ENCODE results near the gene TEX13C. TPM values are rescaled to one million over a fixed set of nuclear protein-coding genes. Genes with fewer than 3 reads are reported as not detected.
A peak's percentile ranks its signal among the peaks of the same experiment; 100 is the strongest.

Gene TEX13C
- total and polyA plus RNA-seq, 2 experiments from 2014 or later = not detected

DNA sequence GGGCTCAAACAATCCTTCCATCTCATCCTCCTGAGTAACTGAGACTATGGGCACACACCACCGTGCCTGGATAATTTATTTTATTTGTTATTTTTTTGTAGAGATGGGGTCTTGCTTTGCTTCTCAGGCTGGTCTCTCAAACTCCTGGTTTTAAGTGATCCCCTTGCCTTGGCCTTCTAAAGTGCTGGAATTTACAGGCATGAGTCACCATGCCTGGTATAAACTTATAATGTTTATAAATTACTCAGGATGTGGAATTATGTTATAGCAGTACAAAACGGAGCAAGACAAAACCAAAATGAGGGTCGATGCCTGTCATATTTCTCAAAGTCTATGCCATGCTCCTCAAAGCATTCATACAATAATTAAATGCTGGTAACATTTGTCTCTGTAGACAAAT, 29.8 kb upstream of the TEX13C start:
- no peak overlapping the region for H3K9ac ChIP-seq
- no peak overlapping the region for H3K4me3 ChIP-seq
- in situ Hi-C loops (cut with MboI) = no loop called here
- no peak overlapping the region for H2AFZ ChIP-seq
- 17 to 22% methylated on average over 3 of the region's 3 CpGs for WGBS, 2 experiments (ENCODE audit: low coverage in 1 of 2, low lambda C conversion rate in 2 of 2, missing lambda C conversion rate in 2 of 2)
- no peak overlapping the region for H3K27ac ChIP-seq
- no peaks in the 10 kb centered on the region for H3K4me1 ChIP-seq (ENCODE audit: insufficient read depth)
- DNase-seq = peak; percentile 1
- no peaks in the 10 kb centered on the region for H3K79me2 ChIP-seq (ENCODE audit: insufficient read depth)
- H3K9me3 ChIP-seq (ENCODE audit: low read depth) = no peaks in the 10 kb centered on the region
- H3K27me3 ChIP-seq (replicated peaks; ENCODE audit: insufficient read depth) = no peaks in the 10 kb centered on the region
- no peaks in the 10 kb centered on the region for H3K36me3 ChIP-seq (ENCODE audit: low read depth)
- H3F3A ChIP-seq (ENCODE audit: insufficient read depth) = no peaks in the 10 kb centered on the region
- no peaks in the 10 kb centered on the region for H4K20me1 ChIP-seq (ENCODE audit: insufficient read depth)
- no peaks in the 10 kb centered on the region for H3K9me2 ChIP-seq (ENCODE audit: insufficient read depth)
- H3K4me2 ChIP-seq (ENCODE audit: unreplicated experiment) = no peak overlapping the region
- TF ChIP-seq EZH2 (IDR thresholded peaks at IDR 0.05; ENCODE audit: insufficient read depth, poor library complexity, severe bottlenecking) (no peak), EZH2phosphoT487 (IDR thresholded peaks at IDR 0.05; ENCODE audit: insufficient read depth, low read depth) (no peak)

DNA sequence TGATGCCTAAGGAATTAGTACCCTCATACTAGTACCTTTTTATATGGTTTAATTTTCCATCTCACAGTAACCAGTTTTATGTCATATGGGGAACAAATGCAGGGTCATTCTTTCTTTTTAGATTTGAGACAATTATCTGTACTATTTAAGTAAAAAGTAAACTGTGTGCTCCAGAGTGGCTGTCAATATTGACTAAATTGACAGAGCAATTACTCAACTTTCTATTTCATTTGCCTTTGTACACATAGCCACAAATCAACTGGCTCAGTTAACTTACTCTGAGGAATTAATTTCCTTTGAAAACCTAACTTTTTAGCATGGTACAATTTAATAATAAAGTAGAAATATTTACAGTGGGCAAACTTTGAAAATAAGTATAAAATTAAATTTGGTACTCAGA, 28.5 kb upstream of the TEX13C start:
- no peak overlapping the region for H3K4me3 ChIP-seq
- H3K27me3 ChIP-seq (replicated peaks; ENCODE audit: insufficient read depth) = no peaks in the 10 kb centered on the region
- no peak for DNase-seq
- H3K4me2 ChIP-seq (ENCODE audit: unreplicated experiment) = no peak overlapping the region
- no peaks in the 10 kb centered on the region for H3K9me2 ChIP-seq (ENCODE audit: insufficient read depth)
- H2AFZ ChIP-seq = no peak overlapping the region
- TF ChIP-seq EZH2phosphoT487 (IDR thresholded peaks at IDR 0.05; ENCODE audit: insufficient read depth, low read depth) = no peak
- TF ChIP-seq EZH2 (IDR thresholded peaks at IDR 0.05; ENCODE audit: insufficient read depth, poor library complexity, severe bottlenecking) = no peak
- H3K36me3 ChIP-seq (ENCODE audit: low read depth) = no peaks in the 10 kb centered on the region
- H3F3A ChIP-seq (ENCODE audit: insufficient read depth) = no peaks in the 10 kb centered on the region
- no peak overlapping the region for H3K27ac ChIP-seq
- in situ Hi-C loops (cut with MboI) = no loop called here
- no peaks in the 10 kb centered on the region for H4K20me1 ChIP-seq (ENCODE audit: insufficient read depth)
- H3K9ac ChIP-seq = no peak overlapping the region
- no peaks in the 10 kb centered on the region for H3K79me2 ChIP-seq (ENCODE audit: insufficient read depth)
- H3K9me3 ChIP-seq (ENCODE audit: low read depth) = no peaks in the 10 kb centered on the region
- H3K4me1 ChIP-seq (ENCODE audit: insufficient read depth) = no peaks in the 10 kb centered on the region

DNA sequence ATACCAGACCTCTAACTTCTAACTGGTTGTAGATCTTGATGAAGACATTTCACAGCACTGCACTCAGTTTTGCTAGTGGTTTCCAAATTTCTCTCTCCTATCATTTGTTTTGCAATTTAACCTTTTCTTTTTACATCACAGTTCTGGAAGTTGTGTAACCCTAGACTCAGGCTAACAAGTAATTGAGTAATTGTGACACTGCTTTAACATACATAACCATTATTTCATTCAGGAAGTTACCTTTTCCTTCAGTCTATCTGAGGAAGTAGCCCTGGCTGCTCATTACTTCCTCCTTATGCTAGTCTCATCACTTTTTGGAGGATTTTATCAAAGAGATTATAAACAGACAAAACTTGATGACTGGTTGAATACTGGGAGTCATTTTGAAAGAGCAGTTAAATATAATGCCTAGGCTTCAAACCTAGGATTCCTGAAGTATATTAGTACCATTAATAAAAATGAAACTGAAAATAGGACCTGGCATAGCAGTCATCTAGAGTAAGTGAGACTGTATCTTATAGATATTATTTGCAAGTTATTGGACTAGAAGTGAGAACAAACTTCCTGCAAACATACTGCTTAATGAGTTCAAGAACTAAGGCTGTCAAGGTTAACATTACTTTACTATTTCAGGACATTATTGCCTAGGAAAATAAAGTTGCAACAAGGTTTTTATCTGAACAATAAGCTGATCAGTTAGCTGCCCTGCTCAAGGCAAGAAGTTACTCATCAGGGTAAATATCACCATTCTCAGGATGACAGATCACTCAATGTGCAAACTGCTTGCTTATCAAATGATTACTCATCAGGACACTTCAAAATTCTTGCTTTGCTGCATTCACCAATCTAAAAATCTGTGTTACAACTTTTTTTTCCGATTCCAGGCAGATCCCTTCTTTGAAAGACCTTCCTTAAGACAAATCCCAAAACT, 25.6 kb upstream of the TEX13C start:
- in situ Hi-C loops (cut with MboI) = no loop called here
- H3K4me1 ChIP-seq (ENCODE audit: insufficient read depth) = no peaks in the 10 kb centered on the region
- 14 to 33% methylated on average over 1 of the region's 1 CpG for WGBS, 2 experiments (ENCODE audit: low coverage in 1 of 2, low lambda C conversion rate in 2 of 2, missing lambda C conversion rate in 2 of 2)
- H3K9ac ChIP-seq = no peak overlapping the region
- no peak overlapping the region for H3K4me3 ChIP-seq
- H3K79me2 ChIP-seq (ENCODE audit: insufficient read depth) = no peaks in the 10 kb centered on the region
- H3K9me3 ChIP-seq (ENCODE audit: low read depth) = no peaks in the 10 kb centered on the region
- H4K20me1 ChIP-seq (ENCODE audit: insufficient read depth) = no peaks in the 10 kb centered on the region
- TF ChIP-seq EZH2phosphoT487 (IDR thresholded peaks at IDR 0.05; ENCODE audit: insufficient read depth, low read depth) = no peak
- no peak for TF ChIP-seq EZH2 (IDR thresholded peaks at IDR 0.05; ENCODE audit: insufficient read depth, poor library complexity, severe bottlenecking)
- no peak overlapping the region for H2AFZ ChIP-seq
- no peak overlapping the region for H3K27ac ChIP-seq
- H3K36me3 ChIP-seq (ENCODE audit: low read depth) = no peaks in the 10 kb centered on the region
- no peak overlapping the region for H3K4me2 ChIP-seq (ENCODE audit: unreplicated experiment)
- no peaks in the 10 kb centered on the region for H3K27me3 ChIP-seq (replicated peaks; ENCODE audit: insufficient read depth)
- no peaks in the 10 kb centered on the region for H3F3A ChIP-seq (ENCODE audit: insufficient read depth)
- no peaks in the 10 kb centered on the region for H3K9me2 ChIP-seq (ENCODE audit: insufficient read depth)
- no peak for DNase-seq

DNA sequence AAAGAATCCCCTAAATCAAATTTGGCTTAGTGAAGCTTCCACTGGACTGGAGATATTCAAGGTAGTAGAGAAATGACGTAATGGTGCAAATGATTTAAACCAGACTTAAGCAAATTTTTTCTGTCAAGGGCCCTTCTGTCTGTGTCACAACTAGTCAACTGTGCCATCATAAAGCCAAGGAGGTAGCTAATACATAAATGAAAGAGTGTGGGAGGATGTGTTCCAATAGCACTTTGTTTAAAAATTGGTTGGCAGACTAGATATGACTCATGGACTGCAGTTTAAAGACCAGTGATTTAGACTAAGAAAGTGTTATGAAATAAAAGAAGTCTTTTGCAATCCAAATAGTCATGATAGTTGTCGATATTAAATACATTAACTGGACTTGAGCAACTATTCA, 24.3 kb upstream of the TEX13C start:
- H4K20me1 ChIP-seq (ENCODE audit: insufficient read depth) = no peaks in the 10 kb centered on the region
- no peak overlapping the region for H3K27ac ChIP-seq
- no peaks in the 10 kb centered on the region for H3K79me2 ChIP-seq (ENCODE audit: insufficient read depth)
- no peaks in the 10 kb centered on the region for H3K9me3 ChIP-seq (ENCODE audit: low read depth)
- H3K9ac ChIP-seq = no peak overlapping the region
- H3K4me3 ChIP-seq = no peak overlapping the region
- H3F3A ChIP-seq (ENCODE audit: insufficient read depth) = no peaks in the 10 kb centered on the region
- H3K4me1 ChIP-seq (ENCODE audit: insufficient read depth) = no peaks in the 10 kb centered on the region
- no peak overlapping the region for H2AFZ ChIP-seq
- H3K36me3 ChIP-seq (ENCODE audit: low read depth) = no peaks in the 10 kb centered on the region
- H3K9me2 ChIP-seq (ENCODE audit: insufficient read depth) = no peaks in the 10 kb centered on the region
- WGBS, 2 experiments (ENCODE audit: low coverage in 1 of 2, low lambda C conversion rate in 2 of 2, missing lambda C conversion rate in 2 of 2) = 0% methylated on average over 2 of the region's 2 CpGs
- H3K4me2 ChIP-seq (ENCODE audit: unreplicated experiment) = no peak overlapping the region
- H3K27me3 ChIP-seq (replicated peaks; ENCODE audit: insufficient read depth) = no peaks in the 10 kb centered on the region
- TF ChIP-seq EZH2phosphoT487 (IDR thresholded peaks at IDR 0.05; ENCODE audit: insufficient read depth, low read depth) (no peak), EZH2 (IDR thresholded peaks at IDR 0.05; ENCODE audit: insufficient read depth, poor library complexity, severe bottlenecking) (no peak)
- in situ Hi-C loops (cut with MboI) = no loop called here
- peak; percentile 10 for DNase-seq

All from GM23248 (cell line).